Measurements from ENCODE around the gene PPM1L. TPM values are rescaled to one million over a fixed set of nuclear protein-coding genes. Genes with fewer than 3 reads are reported as not detected.

PPM1L gene
- total and polyA plus RNA-seq, 10 of the 15 experiments (the other 5 are each of a cell fraction or from before 2014, with no cell fraction given) = under 0.01 to 0.33 (median 0.06) TPM; not detected in 1

GRCh38 chr3:160886421-160886820 lies 130.4 kb downstream of the PPM1L start (continued):
- TF ChIP-seq RELB (IDR thresholded peaks at IDR 0.05; ENCODE audit: low read depth) (peak; percentile 56; the same call in 1 of the 2 replicates), SPI1 (IDR thresholded peaks at IDR 0.05; ENCODE audit: borderline replicate concordance, insufficient read depth, low read depth, low read length) (no peak), RB1 (IDR thresholded peaks at IDR 0.05; ENCODE audit: borderline replicate concordance) (no peak), EP300 (IDR thresholded peaks at IDR 0.05; ENCODE audit: borderline replicate concordance in 1 of 2, control insufficient read depth in 1 of 2, low read depth in 2 of 2, low read length in 2 of 2) (no peak), STAT3 (IDR thresholded peaks at IDR 0.05; ENCODE audit: low read depth, low read length) (no peak), YBX1 (IDR thresholded peaks at IDR 0.05) (no peak), RCOR1 (conservative IDR thresholded peaks at IDR 0.05; ENCODE audit: low read depth, low read length) (no peak), MTA2 (IDR thresholded peaks at IDR 0.05; ENCODE audit: low read depth) (no peak), ZSCAN29 (IDR thresholded peaks at IDR 0.05) (no peak), STAT1 (conservative IDR thresholded peaks at IDR 0.05) (no peak), BHLHE40 (IDR thresholded peaks at IDR 0.05; ENCODE audit: borderline replicate concordance in 1 of 2, low read depth in 2 of 2, low read length in 1 of 2) (no peak; a peak in 1 of 4 replicates), CBX5 (IDR thresholded peaks at IDR 0.05; ENCODE audit: low read depth) (0 out of 2 replicates have a peak, but pooled peaks have one; percentile 36), FOXK2 (IDR thresholded peaks at IDR 0.05) (no peak), GATAD2B (conservative IDR thresholded peaks at IDR 0.05; ENCODE audit: low read depth) (no peak), SMAD5 (IDR thresholded peaks at IDR 0.05; ENCODE audit: low read depth) (no peak), BMI1 (IDR thresholded peaks at IDR 0.05; ENCODE audit: borderline replicate concordance) (no peak), POLR2AphosphoS5 (IDR thresholded peaks at IDR 0.05; ENCODE audit: low read length) (no peak)
- TF ChIP-seq, protein P1, sequence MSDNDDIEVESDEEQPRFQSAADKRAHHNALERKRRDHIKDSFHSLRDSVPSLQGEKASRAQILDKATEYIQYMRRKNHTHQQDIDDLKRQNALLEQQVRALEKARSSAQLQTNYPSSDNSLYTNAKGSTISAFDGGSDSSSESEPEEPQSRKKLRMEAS (IDR thresholded peaks at IDR 0.05; ENCODE audit: low read depth, low read length) = no peak
- TF ChIP-seq, protein P2, sequence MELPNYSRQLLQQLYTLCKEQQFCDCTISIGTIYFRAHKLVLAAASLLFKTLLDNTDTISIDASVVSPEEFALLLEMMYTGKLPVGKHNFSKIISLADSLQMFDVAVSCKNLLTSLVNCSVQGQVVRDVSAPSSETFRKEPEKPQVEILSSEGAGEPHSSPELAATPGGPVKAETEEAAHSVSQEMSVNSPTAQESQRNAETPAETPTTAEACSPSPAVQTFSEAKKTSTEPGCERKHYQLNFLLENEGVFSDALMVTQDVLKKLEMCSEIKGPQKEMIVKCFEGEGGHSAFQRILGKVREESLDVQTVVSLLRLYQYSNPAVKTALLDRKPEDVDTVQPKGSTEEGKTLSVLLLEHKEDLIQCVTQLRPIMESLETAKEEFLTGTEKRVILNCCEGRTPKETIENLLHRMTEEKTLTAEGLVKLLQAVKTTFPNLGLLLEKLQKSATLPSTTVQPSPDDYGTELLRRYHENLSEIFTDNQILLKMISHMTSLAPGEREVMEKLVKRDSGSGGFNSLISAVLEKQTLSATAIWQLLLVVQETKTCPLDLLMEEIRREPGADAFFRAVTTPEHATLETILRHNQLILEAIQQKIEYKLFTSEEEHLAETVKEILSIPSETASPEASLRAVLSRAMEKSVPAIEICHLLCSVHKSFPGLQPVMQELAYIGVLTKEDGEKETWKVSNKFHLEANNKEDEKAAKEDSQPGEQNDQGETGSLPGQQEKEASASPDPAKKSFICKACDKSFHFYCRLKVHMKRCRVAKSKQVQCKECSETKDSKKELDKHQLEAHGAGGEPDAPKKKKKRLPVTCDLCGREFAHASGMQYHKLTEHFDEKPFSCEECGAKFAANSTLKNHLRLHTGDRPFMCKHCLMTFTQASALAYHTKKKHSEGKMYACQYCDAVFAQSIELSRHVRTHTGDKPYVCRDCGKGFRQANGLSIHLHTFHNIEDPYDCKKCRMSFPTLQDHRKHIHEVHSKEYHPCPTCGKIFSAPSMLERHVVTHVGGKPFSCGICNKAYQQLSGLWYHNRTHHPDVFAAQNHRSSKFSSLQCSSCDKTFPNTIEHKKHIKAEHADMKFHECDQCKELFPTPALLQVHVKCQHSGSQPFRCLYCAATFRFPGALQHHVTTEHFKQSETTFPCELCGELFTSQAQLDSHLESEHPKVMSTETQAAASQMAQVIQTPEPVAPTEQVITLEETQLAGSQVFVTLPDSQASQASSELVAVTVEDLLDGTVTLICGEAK (IDR thresholded peaks at IDR 0.05; ENCODE audit: borderline replicate concordance) = no peak
- TF ChIP-seq, protein P3, sequence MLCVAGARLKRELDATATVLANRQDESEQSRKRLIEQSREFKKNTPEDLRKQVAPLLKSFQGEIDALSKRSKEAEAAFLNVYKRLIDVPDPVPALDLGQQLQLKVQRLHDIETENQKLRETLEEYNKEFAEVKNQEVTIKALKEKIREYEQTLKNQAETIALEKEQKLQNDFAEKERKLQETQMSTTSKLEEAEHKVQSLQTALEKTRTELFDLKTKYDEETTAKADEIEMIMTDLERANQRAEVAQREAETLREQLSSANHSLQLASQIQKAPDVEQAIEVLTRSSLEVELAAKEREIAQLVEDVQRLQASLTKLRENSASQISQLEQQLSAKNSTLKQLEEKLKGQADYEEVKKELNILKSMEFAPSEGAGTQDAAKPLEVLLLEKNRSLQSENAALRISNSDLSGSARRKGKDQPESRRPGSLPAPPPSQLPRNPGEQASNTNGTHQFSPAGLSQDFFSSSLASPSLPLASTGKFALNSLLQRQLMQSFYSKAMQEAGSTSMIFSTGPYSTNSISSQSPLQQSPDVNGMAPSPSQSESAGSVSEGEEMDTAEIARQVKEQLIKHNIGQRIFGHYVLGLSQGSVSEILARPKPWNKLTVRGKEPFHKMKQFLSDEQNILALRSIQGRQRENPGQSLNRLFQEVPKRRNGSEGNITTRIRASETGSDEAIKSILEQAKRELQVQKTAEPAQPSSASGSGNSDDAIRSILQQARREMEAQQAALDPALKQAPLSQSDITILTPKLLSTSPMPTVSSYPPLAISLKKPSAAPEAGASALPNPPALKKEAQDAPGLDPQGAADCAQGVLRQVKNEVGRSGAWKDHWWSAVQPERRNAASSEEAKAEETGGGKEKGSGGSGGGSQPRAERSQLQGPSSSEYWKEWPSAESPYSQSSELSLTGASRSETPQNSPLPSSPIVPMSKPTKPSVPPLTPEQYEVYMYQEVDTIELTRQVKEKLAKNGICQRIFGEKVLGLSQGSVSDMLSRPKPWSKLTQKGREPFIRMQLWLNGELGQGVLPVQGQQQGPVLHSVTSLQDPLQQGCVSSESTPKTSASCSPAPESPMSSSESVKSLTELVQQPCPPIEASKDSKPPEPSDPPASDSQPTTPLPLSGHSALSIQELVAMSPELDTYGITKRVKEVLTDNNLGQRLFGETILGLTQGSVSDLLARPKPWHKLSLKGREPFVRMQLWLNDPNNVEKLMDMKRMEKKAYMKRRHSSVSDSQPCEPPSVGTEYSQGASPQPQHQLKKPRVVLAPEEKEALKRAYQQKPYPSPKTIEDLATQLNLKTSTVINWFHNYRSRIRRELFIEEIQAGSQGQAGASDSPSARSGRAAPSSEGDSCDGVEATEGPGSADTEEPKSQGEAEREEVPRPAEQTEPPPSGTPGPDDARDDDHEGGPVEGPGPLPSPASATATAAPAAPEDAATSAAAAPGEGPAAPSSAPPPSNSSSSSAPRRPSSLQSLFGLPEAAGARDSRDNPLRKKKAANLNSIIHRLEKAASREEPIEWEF (IDR thresholded peaks at IDR 0.05; ENCODE audit: insufficient replicate concordance, low read depth, low read length) = no peak

Measured in GM12878 (cell line).